OCI-M1 (cell line): Measurements from ENCODE around the gene RAPGEF3.

ENCODE experiments used
- DNase-seq: peaks from one replicate; lab custom pipeline; 2025; lab: John Stamatoyannopoulos, UW

The RAPGEF3 gene

GRCh38 chr12:47687636-47688035 lies 71.0 kb downstream of the RAPGEF3 start:
- no peak for DNase-seq

DNA sequence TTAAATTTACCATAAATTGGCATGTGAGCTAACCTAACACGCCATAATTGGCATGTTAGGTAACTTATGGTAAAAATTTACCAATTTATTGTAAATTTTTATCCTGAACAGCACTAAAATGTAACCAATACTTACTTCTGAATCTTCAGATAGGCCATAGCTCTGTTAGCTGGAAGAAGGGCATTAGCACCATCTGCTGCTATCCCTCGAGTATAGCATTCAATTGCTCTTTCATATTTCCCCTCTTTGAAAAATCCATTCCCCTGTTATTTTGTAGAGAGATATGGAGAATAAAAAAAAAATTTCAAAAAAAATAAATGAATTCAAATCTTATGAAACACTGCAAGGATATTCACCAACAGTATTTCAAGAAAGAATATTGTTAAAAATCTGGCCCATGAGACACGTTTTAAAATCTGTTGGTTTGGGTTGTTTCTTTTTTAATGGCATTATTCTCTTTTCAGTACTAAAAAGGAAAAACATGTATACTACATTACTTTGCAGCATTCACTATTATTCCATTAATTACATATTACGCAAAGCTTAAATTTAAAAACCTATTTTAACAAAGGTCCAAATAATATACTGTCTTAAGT lies 71.9 kb downstream of the RAPGEF3 start:
- peak; percentile 74 for DNase-seq
